Thyroid gland (tissue), 4 donors: ENCODE data around the gene CETN2.

Source experiments
- POLR2A ChIP-seq, 2 donors: fragments of 450-650 bp; IDR thresholded peaks; one replicate each; pipeline ENCODE4 v1.6.1; 2017; ENCODE audit warnings: antibody characterized with exemption in 2 of 2, mild to moderate bottlenecking in 2 of 2, moderate library complexity in 1 of 2
- TF ChIP-seq, protein P1 (sequence below), 6 experiments: fragments of 200-600 bp in 3 of 6; fragments of 450-650 bp in 3 of 6; sonication (generic) in 3 of 6; IDR thresholded peaks; one replicate each; pipeline ENCODE4 v1.5.1; 2016 to 2019; ENCODE audit warnings: antibody characterized with exemption in 6 of 6, mild to moderate bottlenecking in 2 of 6, inconsistent platforms in 1 of 6, moderate library complexity in 1 of 6

DNA sequence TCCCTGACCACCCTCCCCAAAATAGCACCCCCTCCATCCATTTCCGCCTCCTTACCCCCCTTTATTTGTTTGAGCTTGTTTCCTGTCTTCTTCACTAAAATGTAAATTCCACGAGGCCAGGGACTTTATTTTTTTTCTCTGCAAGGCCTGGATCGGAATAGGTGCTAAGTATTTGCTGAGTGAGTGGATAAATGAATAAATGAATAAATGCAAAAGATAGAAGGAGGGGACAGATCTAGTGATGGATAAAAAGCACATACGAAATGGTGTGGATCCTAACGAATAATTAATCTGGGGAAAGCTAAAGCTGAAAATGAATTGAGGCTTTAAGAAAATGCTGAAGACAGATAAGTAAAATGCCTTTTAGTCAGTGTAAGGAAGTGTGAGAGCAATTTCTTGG lies 12.2 kb downstream of the CETN2 start:
- TF ChIP-seq, protein P1, sequence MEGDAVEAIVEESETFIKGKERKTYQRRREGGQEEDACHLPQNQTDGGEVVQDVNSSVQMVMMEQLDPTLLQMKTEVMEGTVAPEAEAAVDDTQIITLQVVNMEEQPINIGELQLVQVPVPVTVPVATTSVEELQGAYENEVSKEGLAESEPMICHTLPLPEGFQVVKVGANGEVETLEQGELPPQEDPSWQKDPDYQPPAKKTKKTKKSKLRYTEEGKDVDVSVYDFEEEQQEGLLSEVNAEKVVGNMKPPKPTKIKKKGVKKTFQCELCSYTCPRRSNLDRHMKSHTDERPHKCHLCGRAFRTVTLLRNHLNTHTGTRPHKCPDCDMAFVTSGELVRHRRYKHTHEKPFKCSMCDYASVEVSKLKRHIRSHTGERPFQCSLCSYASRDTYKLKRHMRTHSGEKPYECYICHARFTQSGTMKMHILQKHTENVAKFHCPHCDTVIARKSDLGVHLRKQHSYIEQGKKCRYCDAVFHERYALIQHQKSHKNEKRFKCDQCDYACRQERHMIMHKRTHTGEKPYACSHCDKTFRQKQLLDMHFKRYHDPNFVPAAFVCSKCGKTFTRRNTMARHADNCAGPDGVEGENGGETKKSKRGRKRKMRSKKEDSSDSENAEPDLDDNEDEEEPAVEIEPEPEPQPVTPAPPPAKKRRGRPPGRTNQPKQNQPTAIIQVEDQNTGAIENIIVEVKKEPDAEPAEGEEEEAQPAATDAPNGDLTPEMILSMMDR (IDR thresholded peaks at IDR 0.05), result no peak
- no peak for TF ChIP-seq POLR2A (IDR thresholded peaks at IDR 0.05)
